GM23338 (cell line): ENCODE data around the gene CACNA1C. TPM values are rescaled to one million over a fixed set of nuclear protein-coding genes. Genes with fewer than 3 reads are reported as not detected.

Source experiments
- ATAC-seq: fragments of 200-7000 bp; cut with Tn5 transposase; 3 replicates; pipeline ENCODE4 v1.9.1; 2020
- DNase-seq: peaks from one replicate; pipeline ENCODE4 v3.0.0-alpha.2; 2015; ENCODE audit warnings: low spot score
- H2AFZ ChIP-seq: fragments of 200-600 bp; sonication (generic); 2 replicates; pipeline ENCODE4 v1.8.0; 2016; ENCODE audit warnings: antibody characterized with exemption, mild to moderate bottlenecking, moderate library complexity
- H3F3A ChIP-seq: fragments of 200-600 bp; sonication (generic); replicated peaks from 2 replicates; pipeline ENCODE4 v1.8.0; 2017; ENCODE audit warnings: antibody characterized with exemption, mixed run types, low read depth
- H3K27ac ChIP-seq: fragments of 200-600 bp; sonication (generic); 2 replicates; pipeline ENCODE4 v1.6.1; 2016; ENCODE audit warnings: low read depth
- H3K27me3 ChIP-seq: fragments of 200-600 bp; sonication (generic); 2 replicates; pipeline ENCODE4 v1.8.0; 2016; ENCODE audit warnings: mild to moderate bottlenecking, mixed run types, moderate library complexity; ENCODE audit not compliant: insufficient read depth
- H3K36me3 ChIP-seq: fragments of 200-600 bp; sonication (generic); 2 replicates; pipeline ENCODE4 v1.8.0; 2016; ENCODE audit warnings: mild to moderate bottlenecking; ENCODE audit not compliant: insufficient read depth
- H3K4me1 ChIP-seq: fragments of 200-600 bp; sonication (generic); 2 replicates; pipeline ENCODE4 v1.8.0; 2016; ENCODE audit warnings: mild to moderate bottlenecking, moderate library complexity; ENCODE audit not compliant: insufficient read depth
- H3K4me2 ChIP-seq: fragments of 200-600 bp; sonication (generic); 2 replicates; pipeline ENCODE4 v1.7.1; 2017; ENCODE audit warnings: mixed run types
- H3K4me3 ChIP-seq: fragments of 200-600 bp; sonication (generic); 2 replicates; pipeline ENCODE4 v1.6.1; 2016; ENCODE audit warnings: mixed run types
- H3K79me2 ChIP-seq: fragments of 200-600 bp; sonication (generic); replicated peaks from 2 replicates; pipeline ENCODE4 v1.8.0; 2017; ENCODE audit warnings: mild to moderate bottlenecking; ENCODE audit not compliant: insufficient read depth
- H3K9me2 ChIP-seq: fragments of 200-600 bp; sonication (generic); 2 replicates; pipeline ENCODE4 v1.8.0; 2017; ENCODE audit not compliant: insufficient read depth
- H4K20me1 ChIP-seq: fragments of 200-600 bp; sonication (generic); replicated peaks from 2 replicates; pipeline ENCODE4 v1.8.0; 2017; ENCODE audit warnings: mild to moderate bottlenecking; ENCODE audit not compliant: insufficient read depth
- H3K27ac Mint-ChIP-seq: 2 replicates; pipeline ENCODE4 v1.8.0; 2020; ENCODE audit warnings: inconsistent platforms, mild to moderate bottlenecking, moderate library complexity, mixed read lengths
- H3K27me3 Mint-ChIP-seq: 3 replicates; pipeline ENCODE4 v1.8.0; 2022; ENCODE audit warnings: low read depth, mild to moderate bottlenecking, moderate library complexity, mixed read lengths, inconsistent platforms; ENCODE audit not compliant: insufficient read depth, poor library complexity
- H3K36me3 Mint-ChIP-seq: 3 replicates; pipeline ENCODE4 v1.8.0; 2021; ENCODE audit warnings: low read depth, mild to moderate bottlenecking, inconsistent platforms, moderate library complexity, mixed read lengths
- H3K4me1 Mint-ChIP-seq: 3 replicates; pipeline ENCODE4 v1.8.0; 2020; ENCODE audit warnings: mild to moderate bottlenecking, inconsistent platforms, mixed read lengths
- H3K4me3 Mint-ChIP-seq: 3 replicates; pipeline ENCODE4 v1.8.0; 2021; ENCODE audit warnings: moderate library complexity, mild to moderate bottlenecking, inconsistent platforms, mixed read lengths
- H3K9me3 Mint-ChIP-seq: 3 replicates; pipeline ENCODE4 v1.8.0; 2020; ENCODE audit warnings: moderate library complexity, mild to moderate bottlenecking, inconsistent platforms, mixed read lengths
- ETS1 ChIP-seq: IDR thresholded peaks from 2 replicates; pipeline ENCODE4 v1.6.1; 2016; ENCODE audit warnings: antibody characterized with exemption
- EZH2 ChIP-seq: fragments of 200-600 bp; sonication (generic); IDR thresholded peaks from one replicate; pipeline ENCODE4 v1.8.0; 2017; ENCODE audit warnings: antibody characterized with exemption, mild to moderate bottlenecking, low read depth; ENCODE audit not compliant: unreplicated experiment
- ZNF114 ChIP-seq: fragments of 250-450 bp; sonication (Bioruptor Pico); IDR thresholded peaks from 2 replicates; pipeline ENCODE4 v1.5.0; 2020; ENCODE audit warnings: mild to moderate bottlenecking, moderate library complexity
- ZNF462 ChIP-seq: fragments of 250-450 bp; sonication (Bioruptor Pico); IDR thresholded peaks from 2 replicates; pipeline ENCODE4 v1.5.0; 2020; ENCODE audit warnings: mild to moderate bottlenecking, moderate library complexity
- polyA plus RNA-seq: library from polyadenylated mRNA; unstranded; fragments of >200 nt; fragmentation: Nextera tagmentation; extraction: Ambion mirVana; gene quantifications from 2 replicates; pipeline ENCODE4 v1.2.1, GENCODE V29; 2016
- total RNA-seq: library from RNA; depleted of rRNA; stranded (reverse); fragments of >200 nt; shearing (Covaris generic); gene quantifications from 2 replicates; pipeline ENCODE4 v1.2.3, GENCODE V29; 2014

CACNA1C gene
- total and polyA plus RNA-seq, 2 experiments from 2014 or later: 0.78 to 2.1 TPM

GRCh38 chr12:2264651-2265232, 212.0 kb downstream of the CACNA1C start (continued):
- TF ChIP-seq ZNF462 (CRISPR knock-in tag): no peak

- peaks cover 19% of the 10 kb centered on the region; the same call in 2 of the 3 replicates for H3K4me1 Mint-ChIP-seq
- H3K4me3 ChIP-seq: no peak overlapping the region
- no peak overlapping the region for H2AFZ ChIP-seq
- no peaks in the 10 kb centered on the region for H3K27me3 ChIP-seq
- no peaks in the 10 kb centered on the region for H3K36me3 ChIP-seq
- H3K36me3 Mint-ChIP-seq: no peaks in the 10 kb centered on the region
- TF ChIP-seq ZNF114 (CRISPR knock-in tag) (no peak), ZNF462 (CRISPR knock-in tag) (no peak), ETS1 (no peak), EZH2 (no peak)
- H3K79me2 ChIP-seq: no peaks in the 10 kb centered on the region
- no peaks in the 10 kb centered on the region for H3K9me2 ChIP-seq
- H3F3A ChIP-seq: no peaks in the 10 kb centered on the region
- no peak overlapping the region for H3K27ac ChIP-seq
- no peak overlapping the region for H3K4me2 ChIP-seq
- ATAC-seq: no peak
- peaks cover 3% of the 10 kb centered on the region for H3K27me3 Mint-ChIP-seq
- H3K27ac Mint-ChIP-seq: no peak overlapping the region
- no peaks in the 10 kb centered on the region for H3K9me3 Mint-ChIP-seq
- no peak for DNase-seq
- no peaks in the 10 kb centered on the region for H3K4me1 ChIP-seq
- H4K20me1 ChIP-seq: no peaks in the 10 kb centered on the region
- H3K4me3 Mint-ChIP-seq: no peak overlapping the region
These were observed 212.8 kb downstream of the CACNA1C start for GRCh38 chr12:2265461-2266167.
